Measurements from ENCODE around the gene GALNS. TPM values are rescaled to one million over a fixed set of nuclear protein-coding genes. Genes with fewer than 3 reads are reported as not detected.

GALNS gene
- total and polyA plus RNA-seq, 2 of the 13 experiments (the other 11 are each of a cell fraction or from before 2014, with no cell fraction given): 9.2 to 9.8 TPM

DNA sequence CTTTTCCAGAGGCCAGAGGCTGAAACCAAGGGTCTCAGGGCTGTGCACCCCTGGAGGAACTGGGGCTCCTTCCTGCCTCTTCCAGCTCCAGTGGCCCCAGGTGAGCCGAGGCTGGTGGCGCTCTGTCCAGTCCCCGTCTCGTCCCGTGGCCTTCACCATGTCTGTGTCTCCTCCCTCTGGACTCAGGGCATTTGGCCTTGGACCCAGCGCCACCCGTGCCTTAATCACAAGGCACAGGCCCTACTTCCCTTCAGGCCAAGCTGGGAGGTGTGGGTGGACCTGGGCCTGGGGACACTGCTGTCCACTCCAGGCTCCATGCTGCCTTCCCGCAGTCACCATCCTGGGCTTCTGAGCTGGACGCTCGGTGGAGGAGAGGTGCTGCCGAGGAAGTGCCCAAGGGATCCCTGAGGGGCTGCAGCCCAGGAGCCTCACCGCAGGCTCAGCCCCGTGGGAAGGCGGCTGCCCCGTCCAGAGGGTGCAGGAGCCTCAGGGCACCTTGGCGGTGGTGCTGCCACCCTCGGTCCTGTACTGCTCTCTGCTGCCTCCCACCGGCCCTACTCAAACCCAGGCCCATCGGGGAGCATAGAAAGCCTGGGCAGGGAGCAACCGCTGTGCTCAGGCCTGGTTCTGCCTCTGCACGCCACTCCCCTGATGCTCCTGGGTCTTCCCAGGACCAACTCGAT is 35.4 kb downstream of the GALNS start (continued):
- TF ChIP-seq, protein P1, sequence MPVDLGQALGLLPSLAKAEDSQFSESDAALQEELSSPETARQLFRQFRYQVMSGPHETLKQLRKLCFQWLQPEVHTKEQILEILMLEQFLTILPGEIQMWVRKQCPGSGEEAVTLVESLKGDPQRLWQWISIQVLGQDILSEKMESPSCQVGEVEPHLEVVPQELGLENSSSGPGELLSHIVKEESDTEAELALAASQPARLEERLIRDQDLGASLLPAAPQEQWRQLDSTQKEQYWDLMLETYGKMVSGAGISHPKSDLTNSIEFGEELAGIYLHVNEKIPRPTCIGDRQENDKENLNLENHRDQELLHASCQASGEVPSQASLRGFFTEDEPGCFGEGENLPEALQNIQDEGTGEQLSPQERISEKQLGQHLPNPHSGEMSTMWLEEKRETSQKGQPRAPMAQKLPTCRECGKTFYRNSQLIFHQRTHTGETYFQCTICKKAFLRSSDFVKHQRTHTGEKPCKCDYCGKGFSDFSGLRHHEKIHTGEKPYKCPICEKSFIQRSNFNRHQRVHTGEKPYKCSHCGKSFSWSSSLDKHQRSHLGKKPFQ (CRISPR knock-in tag; IDR thresholded peaks at IDR 0.05; ENCODE audit: insufficient replicate concordance): no peak
- no peak for TF ChIP-seq NFATC3 (CRISPR knock-in tag; IDR thresholded peaks at IDR 0.05)
- no peak for TF ChIP-seq CEBPB (IDR thresholded peaks at IDR 0.05; ENCODE audit: borderline replicate concordance, low read depth, low read length)
- no peak for TF ChIP-seq SIX4 (CRISPR knock-in tag; IDR thresholded peaks at IDR 0.05)
- no peak for TF ChIP-seq ZNF143 (CRISPR knock-in tag; IDR thresholded peaks at IDR 0.05)
- TF ChIP-seq, protein P2, sequence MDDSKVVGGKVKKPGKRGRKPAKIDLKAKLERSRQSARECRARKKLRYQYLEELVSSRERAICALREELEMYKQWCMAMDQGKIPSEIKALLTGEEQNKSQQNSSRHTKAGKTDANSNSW (CRISPR knock-in tag; IDR thresholded peaks at IDR 0.05; ENCODE audit: borderline replicate concordance): no peak
- no peak for TF ChIP-seq KAT2B (IDR thresholded peaks at IDR 0.05; ENCODE audit: borderline replicate concordance, low read depth, low read length)
- TF ChIP-seq, protein P3, sequence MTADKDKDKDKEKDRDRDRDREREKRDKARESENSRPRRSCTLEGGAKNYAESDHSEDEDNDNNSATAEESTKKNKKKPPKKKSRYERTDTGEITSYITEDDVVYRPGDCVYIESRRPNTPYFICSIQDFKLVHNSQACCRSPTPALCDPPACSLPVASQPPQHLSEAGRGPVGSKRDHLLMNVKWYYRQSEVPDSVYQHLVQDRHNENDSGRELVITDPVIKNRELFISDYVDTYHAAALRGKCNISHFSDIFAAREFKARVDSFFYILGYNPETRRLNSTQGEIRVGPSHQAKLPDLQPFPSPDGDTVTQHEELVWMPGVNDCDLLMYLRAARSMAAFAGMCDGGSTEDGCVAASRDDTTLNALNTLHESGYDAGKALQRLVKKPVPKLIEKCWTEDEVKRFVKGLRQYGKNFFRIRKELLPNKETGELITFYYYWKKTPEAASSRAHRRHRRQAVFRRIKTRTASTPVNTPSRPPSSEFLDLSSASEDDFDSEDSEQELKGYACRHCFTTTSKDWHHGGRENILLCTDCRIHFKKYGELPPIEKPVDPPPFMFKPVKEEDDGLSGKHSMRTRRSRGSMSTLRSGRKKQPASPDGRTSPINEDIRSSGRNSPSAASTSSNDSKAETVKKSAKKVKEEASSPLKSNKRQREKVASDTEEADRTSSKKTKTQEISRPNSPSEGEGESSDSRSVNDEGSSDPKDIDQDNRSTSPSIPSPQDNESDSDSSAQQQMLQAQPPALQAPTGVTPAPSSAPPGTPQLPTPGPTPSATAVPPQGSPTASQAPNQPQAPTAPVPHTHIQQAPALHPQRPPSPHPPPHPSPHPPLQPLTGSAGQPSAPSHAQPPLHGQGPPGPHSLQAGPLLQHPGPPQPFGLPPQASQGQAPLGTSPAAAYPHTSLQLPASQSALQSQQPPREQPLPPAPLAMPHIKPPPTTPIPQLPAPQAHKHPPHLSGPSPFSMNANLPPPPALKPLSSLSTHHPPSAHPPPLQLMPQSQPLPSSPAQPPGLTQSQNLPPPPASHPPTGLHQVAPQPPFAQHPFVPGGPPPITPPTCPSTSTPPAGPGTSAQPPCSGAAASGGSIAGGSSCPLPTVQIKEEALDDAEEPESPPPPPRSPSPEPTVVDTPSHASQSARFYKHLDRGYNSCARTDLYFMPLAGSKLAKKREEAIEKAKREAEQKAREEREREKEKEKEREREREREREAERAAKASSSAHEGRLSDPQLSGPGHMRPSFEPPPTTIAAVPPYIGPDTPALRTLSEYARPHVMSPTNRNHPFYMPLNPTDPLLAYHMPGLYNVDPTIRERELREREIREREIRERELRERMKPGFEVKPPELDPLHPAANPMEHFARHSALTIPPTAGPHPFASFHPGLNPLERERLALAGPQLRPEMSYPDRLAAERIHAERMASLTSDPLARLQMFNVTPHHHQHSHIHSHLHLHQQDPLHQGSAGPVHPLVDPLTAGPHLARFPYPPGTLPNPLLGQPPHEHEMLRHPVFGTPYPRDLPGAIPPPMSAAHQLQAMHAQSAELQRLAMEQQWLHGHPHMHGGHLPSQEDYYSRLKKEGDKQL (CRISPR knock-in tag; IDR thresholded peaks at IDR 0.05; ENCODE audit: low read depth): no peak
- peak; percentile 38; the same call in 1 of the 2 replicates for TF ChIP-seq RXRA (CRISPR knock-in tag; IDR thresholded peaks at IDR 0.05)
- TF ChIP-seq, protein P4, sequence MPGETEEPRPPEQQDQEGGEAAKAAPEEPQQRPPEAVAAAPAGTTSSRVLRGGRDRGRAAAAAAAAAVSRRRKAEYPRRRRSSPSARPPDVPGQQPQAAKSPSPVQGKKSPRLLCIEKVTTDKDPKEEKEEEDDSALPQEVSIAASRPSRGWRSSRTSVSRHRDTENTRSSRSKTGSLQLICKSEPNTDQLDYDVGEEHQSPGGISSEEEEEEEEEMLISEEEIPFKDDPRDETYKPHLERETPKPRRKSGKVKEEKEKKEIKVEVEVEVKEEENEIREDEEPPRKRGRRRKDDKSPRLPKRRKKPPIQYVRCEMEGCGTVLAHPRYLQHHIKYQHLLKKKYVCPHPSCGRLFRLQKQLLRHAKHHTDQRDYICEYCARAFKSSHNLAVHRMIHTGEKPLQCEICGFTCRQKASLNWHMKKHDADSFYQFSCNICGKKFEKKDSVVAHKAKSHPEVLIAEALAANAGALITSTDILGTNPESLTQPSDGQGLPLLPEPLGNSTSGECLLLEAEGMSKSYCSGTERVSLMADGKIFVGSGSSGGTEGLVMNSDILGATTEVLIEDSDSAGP (CRISPR knock-in tag; IDR thresholded peaks at IDR 0.05; ENCODE audit: borderline replicate concordance): peak; percentile 48; the same call in 1 of the 2 replicates
- peak; percentile 71 for TF ChIP-seq STAG1 (CRISPR knock-in tag; IDR thresholded peaks at IDR 0.05)
- TF ChIP-seq ZSCAN31 (CRISPR knock-in tag; IDR thresholded peaks at IDR 0.05; ENCODE audit: low read depth): no peak
- TF ChIP-seq, protein P5, sequence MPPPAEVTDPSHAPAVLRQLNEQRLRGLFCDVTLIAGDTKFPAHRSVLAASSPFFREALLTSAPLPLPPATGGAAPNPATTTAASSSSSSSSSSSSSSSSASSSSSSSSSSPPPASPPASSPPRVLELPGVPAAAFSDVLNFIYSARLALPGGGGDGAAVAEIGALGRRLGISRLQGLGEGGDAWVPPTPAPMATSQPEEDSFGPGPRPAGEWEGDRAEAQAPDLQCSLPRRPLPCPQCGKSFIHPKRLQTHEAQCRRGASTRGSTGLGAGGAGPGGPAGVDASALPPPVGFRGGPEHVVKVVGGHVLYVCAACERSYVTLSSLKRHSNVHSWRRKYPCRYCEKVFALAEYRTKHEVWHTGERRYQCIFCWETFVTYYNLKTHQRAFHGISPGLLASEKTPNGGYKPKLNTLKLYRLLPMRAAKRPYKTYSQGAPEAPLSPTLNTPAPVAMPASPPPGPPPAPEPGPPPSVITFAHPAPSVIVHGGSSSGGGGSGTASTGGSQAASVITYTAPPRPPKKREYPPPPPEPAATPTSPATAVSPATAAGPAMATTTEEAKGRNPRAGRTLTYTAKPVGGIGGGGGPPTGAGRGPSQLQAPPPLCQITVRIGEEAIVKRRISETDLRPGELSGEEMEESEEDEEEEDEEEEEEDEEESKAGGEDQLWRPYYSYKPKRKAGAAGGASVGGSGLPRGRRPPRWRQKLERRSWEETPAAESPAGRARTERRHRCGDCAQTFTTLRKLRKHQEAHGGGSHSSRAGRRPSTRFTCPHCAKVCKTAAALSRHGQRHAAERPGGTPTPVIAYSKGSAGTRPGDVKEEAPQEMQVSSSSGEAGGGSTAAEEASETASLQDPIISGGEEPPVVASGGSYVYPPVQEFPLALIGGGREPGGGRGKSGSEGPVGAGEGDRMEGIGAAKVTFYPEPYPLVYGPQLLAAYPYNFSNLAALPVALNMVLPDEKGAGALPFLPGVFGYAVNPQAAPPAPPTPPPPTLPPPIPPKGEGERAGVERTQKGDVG (CRISPR knock-in tag; IDR thresholded peaks at IDR 0.05; ENCODE audit: borderline replicate concordance): peak; percentile 60; the same call in 1 of the 2 replicates
- no peak for TF ChIP-seq ZNF563 (CRISPR knock-in tag; IDR thresholded peaks at IDR 0.05)
- 0 out of 2 replicates have a peak, but pooled peaks have one; percentile 28 for TF ChIP-seq MYC (CRISPR knock-in tag; IDR thresholded peaks at IDR 0.05; ENCODE audit: borderline replicate concordance)
